Measurements from ENCODE around the gene PPM1L.
"Not testable (repeated sequence)": the region's sequence is repeated elsewhere in the genome, so short reads cannot be mapped to it uniquely, and the experiment has no call there.

The PPM1L gene

GRCh38 chr3:160941885-160942494 is 186.0 kb downstream of the PPM1L start:
- DNase-seq: peak; percentile 71

- no peak for DNase-seq
Measured at GRCh38 chr3:160943996-160944395, 188.0 kb downstream of the PPM1L start.

GRCh38 chr3:160945336-160945735 is 189.3 kb downstream of the PPM1L start:
- no peak for DNase-seq

GRCh38 chr3:160948273-160948672 is 192.2 kb downstream of the PPM1L start:
- no peak for DNase-seq

GRCh38 chr3:160949460-160949859 is 193.4 kb downstream of the PPM1L start:
- peak; percentile 0 for DNase-seq

GRCh38 chr3:160950542-160950941 is 194.5 kb downstream of the PPM1L start:
- no peak for DNase-seq

- no peak for DNase-seq
Measured at GRCh38 chr3:160950954-160951353, 194.9 kb downstream of the PPM1L start.

- no peak for DNase-seq
Measured at GRCh38 chr3:160951642-160952487, 195.8 kb downstream of the PPM1L start.

GRCh38 chr3:160953686-160954085 is 197.7 kb downstream of the PPM1L start:
- DNase-seq: no peak

GRCh38 chr3:160956785-160957184 is 200.8 kb downstream of the PPM1L start:
- peak; percentile 23 for DNase-seq

- no peak for DNase-seq
Measured at GRCh38 chr3:160960568-160960967, 204.5 kb downstream of the PPM1L start.

GRCh38 chr3:160963949-160964348 is 207.9 kb downstream of the PPM1L start:
- DNase-seq: no peak

GRCh38 chr3:160968761-160969160 is 212.7 kb downstream of the PPM1L start:
- DNase-seq: no peak

GRCh38 chr3:160973067-160973809 is 217.2 kb downstream of the PPM1L start:
- no peak for DNase-seq

GRCh38 chr3:160977773-160978172 is 221.7 kb downstream of the PPM1L start:
- DNase-seq: no peak

- peak; percentile 16 for DNase-seq
Measured at GRCh38 chr3:160980740-160981139, 224.7 kb downstream of the PPM1L start.

GRCh38 chr3:160981217-160981938 is 225.3 kb downstream of the PPM1L start:
- peak; percentile 59 for DNase-seq

GRCh38 chr3:160982491-160982890 is 226.5 kb downstream of the PPM1L start:
- DNase-seq: no peak

GRCh38 chr3:160983900-160984299 is 227.9 kb downstream of the PPM1L start:
- DNase-seq: not testable (repeated sequence)

GRCh38 chr3:160986069-160986468 is 230.0 kb downstream of the PPM1L start:
- no peak for DNase-seq

- DNase-seq: no peak
Measured at GRCh38 chr3:160987982-160988964, 232.2 kb downstream of the PPM1L start.

GRCh38 chr3:160990446-160990845 is 234.4 kb downstream of the PPM1L start:
- DNase-seq: no peak
